Muscle of arm (tissue), 12 donors: Measurements from ENCODE around the gene USB1. TPM values are rescaled to one million over a fixed set of nuclear protein-coding genes. Genes with fewer than 3 reads are reported as not detected.

Experiments
- DNase-seq: peaks from one replicate; pipeline ENCODE4 v3.0.0-alpha.2; 2013
- polyA plus RNA-seq, 12 donors: library from polyadenylated mRNA; unstranded; fragments of 120-200 nt; gene quantifications; one replicate each; pipeline ENCODE4 v1.2.1, GENCODE V29; 2013; ENCODE audit not compliant: insufficient read length in 12 of 12

The USB1 gene
- polyA plus RNA-seq, 12 donors: 11.1 to 33.9 (median 15.5) TPM; not detected in 1

DNA sequence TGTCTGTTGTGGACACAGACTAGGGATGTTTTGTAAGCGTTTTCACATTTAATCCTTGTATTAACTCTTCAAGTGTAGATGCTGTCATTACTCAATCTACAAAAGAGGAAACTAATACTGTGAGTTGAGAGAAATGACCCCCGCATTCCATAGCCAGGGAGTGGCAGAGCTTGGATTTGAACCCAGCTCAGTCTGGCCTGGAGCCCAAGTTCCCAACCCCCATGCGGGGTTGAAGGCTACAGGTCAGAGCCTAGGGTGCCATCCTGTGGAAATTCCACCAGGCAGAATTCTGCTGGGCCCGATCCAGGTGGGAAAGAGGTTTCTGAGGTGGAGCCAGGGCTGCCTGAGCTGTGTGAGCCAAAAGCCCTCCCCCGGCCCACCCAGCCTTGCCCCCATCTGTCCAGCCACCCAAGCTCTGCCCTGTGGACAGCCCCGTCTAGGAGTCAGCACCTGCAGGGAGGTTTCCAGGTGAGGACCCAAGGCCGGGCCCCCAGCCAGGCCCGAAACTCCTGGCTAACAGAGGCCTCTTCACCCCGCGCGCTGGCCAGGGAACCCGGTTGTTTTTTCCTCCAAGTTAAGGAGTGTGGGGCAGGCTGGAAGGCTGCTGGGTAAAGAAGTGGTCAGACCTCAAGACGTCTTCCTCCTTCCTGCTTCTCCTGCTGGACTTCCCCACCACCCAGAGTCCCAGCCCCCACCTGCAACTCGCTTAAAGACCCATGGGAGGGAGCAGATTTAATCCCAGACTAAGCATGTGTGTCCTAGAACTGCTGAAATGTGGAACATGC, 30.0 kb downstream of the USB1 start:
- DNase-seq: no peak

DNA sequence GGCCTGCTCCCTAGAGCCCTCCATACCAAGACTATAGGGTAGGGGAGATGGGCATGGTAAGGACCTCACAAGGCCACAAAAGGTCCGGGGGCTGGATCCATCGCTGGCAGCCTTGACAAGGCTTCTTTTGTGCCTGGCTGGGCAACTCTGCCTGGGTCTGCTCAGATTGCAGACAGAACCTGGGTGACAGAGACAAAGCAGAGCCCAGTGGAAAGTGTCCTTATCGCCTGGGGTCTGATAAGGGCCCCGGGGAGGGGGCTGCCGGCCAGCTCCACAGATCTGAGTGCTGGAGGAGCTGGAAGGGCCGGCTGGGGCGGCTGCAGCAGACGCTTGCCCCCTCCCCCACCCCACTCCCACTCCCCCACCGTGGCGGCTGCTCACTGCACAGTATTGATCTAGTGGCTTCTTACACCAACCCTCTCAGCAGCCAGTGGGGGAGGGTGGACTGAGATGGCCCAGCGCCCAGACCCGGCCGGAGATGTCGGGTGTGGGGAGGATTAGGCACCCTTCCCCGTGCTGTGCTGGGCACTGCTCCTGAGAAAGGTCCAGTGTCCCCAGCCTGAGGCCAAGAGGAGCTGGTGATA, 31.6 kb downstream of the USB1 start:
- DNase-seq: no peak

GRCh38 chr16:58034128-58034685, 33.0 kb downstream of the USB1 start:
- no peak for DNase-seq

GRCh38 chr16:58034774-58035173, 33.6 kb downstream of the USB1 start:
- no peak for DNase-seq

- DNase-seq: no peak
Measured at GRCh38 chr16:58035356-58036170, 34.4 kb downstream of the USB1 start.

- DNase-seq: no peak
Measured at GRCh38 chr16:58036943-58037342, 35.7 kb downstream of the USB1 start.

GRCh38 chr16:58037365-58038057, 36.3 kb downstream of the USB1 start:
- DNase-seq: no peak

DNA sequence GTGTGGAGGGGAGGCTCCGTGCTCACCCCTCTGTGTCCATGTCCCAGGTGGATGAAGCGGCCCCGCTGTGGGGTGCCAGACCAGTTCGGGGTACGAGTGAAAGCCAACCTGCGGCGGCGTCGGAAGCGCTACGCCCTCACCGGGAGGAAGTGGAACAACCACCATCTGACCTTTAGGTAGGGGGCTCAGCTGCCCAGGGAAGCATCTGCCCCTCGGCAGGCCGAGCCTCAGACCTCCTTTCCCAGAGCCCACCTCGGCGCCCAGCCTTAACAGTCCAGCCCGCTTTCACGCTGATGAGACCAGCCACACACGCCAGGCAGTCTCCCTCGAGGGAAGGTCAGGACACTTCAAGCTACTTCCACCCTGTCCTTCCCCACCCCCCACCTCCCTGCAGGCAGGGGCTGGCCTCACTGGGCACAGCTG, 37.0 kb downstream of the USB1 start:
- DNase-seq: no peak

GRCh38 chr16:58039829-58040495, 38.8 kb downstream of the USB1 start:
- DNase-seq: no peak

DNA sequence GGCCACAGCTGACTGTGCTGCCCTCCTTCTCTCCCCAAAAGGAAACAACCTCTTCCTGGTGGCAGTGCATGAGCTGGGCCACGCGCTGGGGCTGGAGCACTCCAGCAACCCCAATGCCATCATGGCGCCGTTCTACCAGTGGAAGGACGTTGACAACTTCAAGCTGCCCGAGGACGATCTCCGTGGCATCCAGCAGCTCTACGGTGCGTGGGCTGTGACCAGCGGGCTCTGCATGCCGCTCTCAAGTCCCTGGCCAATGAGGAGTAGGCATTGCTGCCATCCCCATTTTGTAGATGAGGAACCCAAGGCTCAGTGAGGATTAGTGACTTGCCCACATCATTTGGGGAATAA, 39.3 kb downstream of the USB1 start:
- DNase-seq: no peak

DNA sequence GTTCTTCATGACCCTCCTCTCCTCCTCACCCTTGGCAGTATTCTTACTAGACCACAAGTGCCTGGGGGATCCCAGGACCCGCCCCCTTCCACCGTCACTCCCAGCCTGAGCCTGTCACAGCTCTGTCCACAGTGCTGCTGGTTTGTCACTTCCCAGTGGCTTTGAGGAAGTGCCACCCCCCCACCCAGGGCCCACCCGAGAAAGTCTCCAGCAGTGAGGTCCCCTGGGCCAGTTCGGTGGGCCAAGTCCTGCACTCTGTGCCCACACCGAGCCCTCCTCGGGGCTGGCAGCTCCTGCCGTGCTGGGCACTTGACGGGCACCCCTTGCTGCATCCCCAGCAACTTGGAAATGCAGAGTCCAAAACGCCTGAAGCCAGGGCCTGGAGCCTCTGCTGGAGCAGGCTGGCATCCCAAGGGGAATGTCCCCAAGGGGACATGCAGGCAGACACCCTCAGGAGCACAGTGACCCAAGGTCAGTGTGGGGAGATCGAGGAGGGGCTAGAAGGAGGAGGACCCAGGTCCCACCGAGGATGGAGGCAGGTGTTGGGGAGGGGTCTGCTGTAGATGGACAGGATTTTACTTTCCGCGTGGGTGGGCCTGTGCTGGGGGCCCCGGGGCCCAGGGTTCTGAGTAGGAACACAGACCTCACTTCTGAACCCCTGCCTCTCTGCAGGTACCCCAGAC, 39.9 kb downstream of the USB1 start:
- no peak for DNase-seq

DNA sequence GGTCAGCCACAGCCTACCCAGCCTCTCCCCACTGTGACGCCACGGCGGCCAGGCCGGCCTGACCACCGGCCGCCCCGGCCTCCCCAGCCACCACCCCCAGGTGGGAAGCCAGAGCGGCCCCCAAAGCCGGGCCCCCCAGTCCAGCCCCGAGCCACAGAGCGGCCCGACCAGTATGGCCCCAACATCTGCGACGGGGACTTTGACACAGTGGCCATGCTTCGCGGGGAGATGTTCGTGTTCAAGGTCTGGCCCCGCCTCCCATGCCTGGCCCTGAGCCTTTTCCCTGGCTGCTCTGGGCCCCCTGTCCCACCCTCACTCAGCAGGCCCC, 40.4 kb downstream of the USB1 start:
- DNase-seq: no peak

DNA sequence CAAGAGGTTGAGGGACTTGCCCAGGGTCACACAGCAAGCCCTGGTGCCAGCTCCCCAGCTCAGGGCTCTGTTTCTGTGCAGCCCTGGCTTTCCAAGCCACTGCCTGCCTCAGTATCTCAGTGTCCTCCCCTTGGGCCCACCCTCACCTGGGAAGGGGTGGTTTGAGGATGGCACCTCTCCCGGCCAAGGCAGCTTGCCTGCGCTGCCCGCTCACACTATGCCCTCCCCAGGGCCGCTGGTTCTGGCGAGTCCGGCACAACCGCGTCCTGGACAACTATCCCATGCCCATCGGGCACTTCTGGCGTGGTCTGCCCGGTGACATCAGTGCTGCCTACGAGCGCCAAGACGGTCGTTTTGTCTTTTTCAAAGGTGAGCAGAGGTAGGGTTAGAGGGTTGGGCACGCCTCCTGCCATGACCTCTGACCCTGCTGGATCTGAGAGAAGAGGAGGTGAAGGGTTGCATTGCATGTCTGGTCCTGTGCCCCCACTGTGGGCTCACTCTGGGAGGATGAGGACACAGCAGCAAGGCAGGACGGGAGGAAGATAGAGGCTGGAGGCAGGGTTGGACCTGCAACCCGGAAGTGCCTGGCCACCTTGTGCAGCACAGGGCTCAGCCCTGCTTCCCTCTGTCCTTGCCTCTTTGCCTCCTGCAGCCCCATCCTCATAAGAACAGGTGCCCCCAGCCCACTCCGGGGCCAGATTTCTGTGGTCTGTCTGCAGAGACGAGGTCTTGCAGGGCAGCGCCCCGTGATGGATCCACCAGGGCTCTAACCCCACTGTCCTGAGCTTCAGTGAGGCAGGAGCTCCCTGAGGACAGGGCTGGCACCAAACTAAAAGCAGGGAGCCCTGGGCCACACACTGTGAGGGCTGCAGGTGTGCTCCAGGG, 41.0 kb downstream of the USB1 start:
- no peak for DNase-seq

DNA sequence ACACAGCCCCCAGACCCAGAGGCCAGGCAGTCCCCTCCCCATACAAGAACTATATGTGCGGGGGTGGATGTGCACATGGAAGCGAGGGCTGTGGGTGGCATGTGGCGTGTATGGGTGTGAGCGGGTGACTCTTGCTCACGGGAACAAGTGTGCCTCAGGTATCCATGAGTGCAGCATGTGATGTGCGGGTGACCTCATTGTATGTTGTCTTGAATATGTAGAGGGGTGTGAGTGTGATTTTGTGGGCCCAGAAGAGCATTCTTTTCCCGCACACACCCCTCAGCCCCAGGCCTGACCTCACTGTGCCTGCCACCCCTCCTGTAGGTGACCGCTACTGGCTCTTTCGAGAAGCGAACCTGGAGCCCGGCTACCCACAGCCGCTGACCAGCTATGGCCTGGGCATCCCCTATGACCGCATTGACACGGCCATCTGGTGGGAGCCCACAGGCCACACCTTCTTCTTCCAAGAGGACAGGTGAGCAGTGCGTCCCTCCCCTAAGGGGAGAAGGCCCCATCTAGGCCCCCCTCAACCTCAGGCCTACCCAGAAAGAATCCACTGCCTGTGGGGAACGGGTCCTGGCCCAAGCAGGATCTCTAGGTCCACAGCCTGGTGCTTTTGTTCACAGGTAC, 41.8 kb downstream of the USB1 start:
- no peak for DNase-seq

GRCh38 chr16:58043571-58044155, 42.5 kb downstream of the USB1 start:
- no peak for DNase-seq

DNA sequence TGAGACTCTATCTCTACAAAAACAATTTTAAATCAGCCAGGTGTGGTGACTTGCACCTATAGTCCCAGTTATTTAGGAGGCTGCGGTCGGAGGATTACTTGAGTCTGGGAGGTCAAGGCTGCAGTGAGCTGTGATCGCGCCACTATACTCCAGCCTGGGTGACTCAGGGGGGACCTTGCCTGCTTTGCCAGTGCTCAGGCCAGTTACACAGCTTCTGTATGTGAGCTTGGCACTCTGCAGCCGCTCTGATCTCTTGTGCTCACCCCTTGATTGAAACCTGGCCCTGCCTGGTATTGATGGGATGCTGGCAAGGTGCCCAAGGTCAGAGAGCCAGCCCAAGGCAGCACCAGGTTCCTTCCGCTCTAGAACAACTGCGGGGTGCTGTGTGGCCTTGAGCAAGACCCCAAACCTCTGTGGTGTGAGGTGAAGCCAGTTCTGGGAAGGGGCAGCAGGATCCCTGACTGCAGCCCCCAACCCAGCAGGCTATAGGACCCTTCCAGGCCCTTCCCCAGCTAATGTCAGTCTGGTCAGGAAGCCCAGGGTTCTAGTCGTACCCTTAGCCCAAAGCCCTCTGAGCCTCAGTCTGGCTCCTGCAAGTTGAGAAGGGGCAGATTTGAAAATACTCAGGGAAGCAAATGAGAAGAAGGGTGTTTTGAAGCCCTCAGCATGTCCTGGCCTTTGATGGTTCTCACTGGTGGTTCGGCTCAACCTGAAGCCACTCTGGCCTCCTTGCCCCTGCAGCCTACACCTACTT, 43.2 kb downstream of the USB1 start:
- DNase-seq: no peak

DNA sequence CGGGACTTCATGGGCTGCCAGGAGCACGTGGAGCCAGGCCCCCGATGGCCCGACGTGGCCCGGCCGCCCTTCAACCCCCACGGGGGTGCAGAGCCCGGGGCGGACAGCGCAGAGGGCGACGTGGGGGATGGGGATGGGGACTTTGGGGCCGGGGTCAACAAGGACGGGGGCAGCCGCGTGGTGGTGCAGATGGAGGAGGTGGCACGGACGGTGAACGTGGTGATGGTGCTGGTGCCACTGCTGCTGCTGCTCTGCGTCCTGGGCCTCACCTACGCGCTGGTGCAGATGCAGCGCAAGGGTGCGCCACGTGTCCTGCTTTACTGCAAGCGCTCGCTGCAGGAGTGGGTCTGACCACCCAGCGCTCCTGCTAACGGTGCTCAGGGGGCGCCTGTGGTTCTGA, 43.9 kb downstream of the USB1 start:
- DNase-seq: no peak
